Breast epithelium (tissue), 4 donors: ENCODE data around the gene CDKL1. TPM values are rescaled to one million over a fixed set of nuclear protein-coding genes. Genes with fewer than 3 reads are reported as not detected.

Source experiments
- DNase-seq, 2 donors: peaks; one replicate each; pipeline ENCODE4 v3.0.0-alpha.2; 2019; ENCODE audit warnings: low spot score in 2 of 2
- H3K27ac ChIP-seq, 2 donors: fragments of 200-600 bp; sonication (generic) in 1 of 2; one replicate each; pipeline ENCODE4 v1.5.1; 2016 to 2019; ENCODE audit warnings: mild to moderate bottlenecking in 1 of 2
- H3K27me3 ChIP-seq, 2 donors: fragments of 200-600 bp; sonication (generic) in 1 of 2; one replicate each; pipeline versions ENCODE4 v1.5.1 to v1.6.0; 2017 to 2019; ENCODE audit warnings: control low read depth in 1 of 2, mild to moderate bottlenecking in 1 of 2
- H3K36me3 ChIP-seq: fragments of 200-600 bp; one replicate; pipeline ENCODE4 v1.5.1; 2019
- H3K4me1 ChIP-seq, 2 donors: fragments of 200-600 bp; sonication (generic); one replicate each; pipeline ENCODE4 v1.5.1; 2016 to 2019; ENCODE audit warnings: control low read depth in 1 of 2
- H3K4me3 ChIP-seq, 3 donors: fragments of 200-600 bp; sonication (generic); 1 replicate in 2 of 3; 2 replicates in 1 of 3; pipeline ENCODE4 v1.5.1; 2016 to 2019; ENCODE audit warnings: mild to moderate bottlenecking in 3 of 3, moderate library complexity in 2 of 3
- H3K9me3 ChIP-seq, 2 donors: fragments of 200-600 bp; sonication (generic) in 1 of 2; one replicate each; pipeline ENCODE4 v1.5.1; 2016 to 2019; ENCODE audit warnings: control low read depth in 1 of 2
- CTCF ChIP-seq, 3 donors: fragments of 450-650 bp; IDR thresholded peaks; one replicate each; pipeline ENCODE4 v1.5.1; 2016 to 2017; ENCODE audit warnings: antibody characterized with exemption in 3 of 3, mild to moderate bottlenecking in 3 of 3, moderate library complexity in 3 of 3
- POLR2A ChIP-seq: fragments of 450-650 bp; IDR thresholded peaks from one replicate; pipeline ENCODE4 v1.6.1; 2016; ENCODE audit warnings: antibody characterized with exemption, mild to moderate bottlenecking, moderate library complexity
- POLR2AphosphoS5 ChIP-seq, 3 donors: sonication (generic); formaldehyde crosslinking; IDR thresholded peaks; one replicate each; pipeline ENCODE4 v1.6.1; 2017; ENCODE audit warnings: antibody characterized with exemption in 3 of 3
- intact Hi-C: fragments of 100-400 bp; cut with DNase I; formaldehyde crosslinking; loops from one replicate; pipeline ENCODE4 v1.15.1; 2023; ENCODE audit warnings: low total_unique reads
- total RNA-seq, 3 donors: library from RNA; depleted of rRNA; stranded (reverse); fragments of >200 nt; gene quantifications; one replicate each; pipeline ENCODE4 v1.1.0, GENCODE V29; 2016

CDKL1 gene
- total RNA-seq, 3 donors from 2014 or later, result 9.2 to 23.4 (median 10.5) TPM

DNA sequence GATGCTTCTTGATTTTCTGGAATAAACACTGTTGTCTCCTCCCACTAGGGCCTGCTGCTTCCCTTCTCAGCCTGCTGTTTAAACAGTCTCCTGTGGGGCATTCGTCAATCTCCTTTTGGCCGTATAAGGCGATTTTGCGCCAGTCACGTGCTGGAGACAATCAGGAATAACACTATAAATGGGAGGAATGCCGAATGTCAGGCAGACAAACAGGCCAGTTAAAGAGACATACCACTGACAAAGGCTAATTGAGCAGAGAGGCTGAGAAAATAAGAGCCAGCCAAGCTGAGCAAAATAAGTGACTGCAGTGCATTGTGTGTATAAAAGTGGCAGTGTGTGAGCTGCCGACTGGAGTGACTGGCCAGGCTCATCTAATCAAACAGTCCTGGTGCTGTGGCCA, 61.3 kb downstream of the CDKL1 start:
- TF ChIP-seq CTCF (IDR thresholded peaks at IDR 0.05) (peak in 1 of 3 donors; percentile 15), POLR2A (no peak), POLR2AphosphoS5 (IDR thresholded peaks at IDR 0.05) (peak in 1 of 3 donors; percentile 46)
- peak overlapping the region; percentile 71 to 78 for H3K27ac ChIP-seq
- no peak overlapping the region for H3K4me3 ChIP-seq
- no peaks in the 10 kb centered on the region for H3K36me3 ChIP-seq
- DNase-seq, result peak in 1 of 2 donors; percentile 29
- no peaks in the 10 kb centered on the region for H3K9me3 ChIP-seq
- H3K4me1 ChIP-seq, result no peaks in the 10 kb centered on the region
- no peaks in the 10 kb centered on the region for H3K27me3 ChIP-seq
- intact Hi-C loops, result no loop called here

GRCh38 chr14:50334211-50334610, 62.5 kb downstream of the CDKL1 start:
- intact Hi-C loops, result no loop called here
- no peak for TF ChIP-seq POLR2A
- TF ChIP-seq CTCF (IDR thresholded peaks at IDR 0.05), result no peak
- TF ChIP-seq POLR2AphosphoS5 (IDR thresholded peaks at IDR 0.05), result no peak
- H3K27ac ChIP-seq, result peak overlapping the region in 1 of 2 donors; percentile 71

GRCh38 chr14:50333014-50333509, 63.6 kb downstream of the CDKL1 start:
- TF ChIP-seq CTCF (IDR thresholded peaks at IDR 0.05), result no peak
- no peak for TF ChIP-seq POLR2AphosphoS5 (IDR thresholded peaks at IDR 0.05)
- no peak for TF ChIP-seq POLR2A
- DNase-seq, result no peak
- Histone ChIP-seq H3K27ac (peak overlapping the region in 1 of 2 donors; percentile 21), H3K27me3 (no peaks in the 10 kb centered on the region), H3K4me3 (no peak overlapping the region), H3K4me1 (no peaks in the 10 kb centered on the region), H3K36me3 (no peaks in the 10 kb centered on the region), H3K9me3 (no peaks in the 10 kb centered on the region)
- intact Hi-C loops, result no loop called here

More at GRCh38 chr14:50334211-50334610, 62.5 kb downstream of the CDKL1 start:
- Histone ChIP-seq H3K27me3 (no peaks in the 10 kb centered on the region), H3K4me3 (no peak overlapping the region), H3K4me1 (no peaks in the 10 kb centered on the region), H3K9me3 (no peaks in the 10 kb centered on the region), H3K36me3 (no peaks in the 10 kb centered on the region)
- no peak for DNase-seq

GRCh38 chr14:50331596-50331995, 65.1 kb downstream of the CDKL1 start:
- H3K27ac ChIP-seq, result peak overlapping the region in 1 of 2 donors; percentile 21
- TF ChIP-seq POLR2A (no peak), POLR2AphosphoS5 (IDR thresholded peaks at IDR 0.05) (no peak), CTCF (IDR thresholded peaks at IDR 0.05) (no peak)
- H3K9me3 ChIP-seq, result no peaks in the 10 kb centered on the region
- H3K36me3 ChIP-seq, result no peaks in the 10 kb centered on the region
- no peaks in the 10 kb centered on the region for H3K4me1 ChIP-seq
- no peak for DNase-seq
- H3K4me3 ChIP-seq, result no peak overlapping the region
- intact Hi-C loops, result no loop called here
- no peaks in the 10 kb centered on the region for H3K27me3 ChIP-seq

DNA sequence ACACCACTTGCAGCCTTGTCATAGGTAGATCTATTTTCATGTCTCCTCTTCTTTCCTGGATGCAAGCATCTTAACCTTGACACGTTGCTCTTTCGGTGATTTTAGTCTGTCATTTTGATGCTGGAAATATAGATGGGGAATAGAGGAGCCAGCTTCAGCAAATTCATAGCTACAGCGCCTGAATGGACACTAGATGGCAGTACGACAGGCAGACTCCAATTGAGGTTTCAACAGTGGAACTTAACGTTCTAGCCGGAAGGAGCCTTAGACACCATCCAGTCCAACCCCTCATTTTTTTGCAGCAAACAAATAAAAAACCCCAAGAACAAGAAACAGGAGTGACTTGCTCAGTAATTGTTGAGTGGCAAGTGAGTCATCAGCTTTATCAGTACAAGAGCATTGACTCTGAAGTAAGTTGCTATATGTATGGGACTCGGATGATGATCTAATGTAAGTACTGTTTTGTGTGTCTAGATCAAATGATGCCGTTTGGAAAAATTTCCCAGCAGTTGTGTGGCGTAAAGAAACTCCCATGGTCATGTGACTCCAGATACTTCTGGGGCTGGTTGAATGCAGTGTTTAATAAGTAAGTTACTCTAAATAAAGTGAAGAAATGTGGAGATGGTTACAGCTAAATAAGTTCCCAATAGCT, 75.5 kb downstream of the CDKL1 start:
- DNase-seq, result peak in 1 of 2 donors; percentile 46
- Histone ChIP-seq H3K27ac (peak overlapping the region; percentile 60 to 78), H3K36me3 (no peaks in the 10 kb centered on the region), H3K9me3 (no peaks in the 10 kb centered on the region), H3K4me1 (peaks cover 0 to 6% of the 10 kb centered on the region in 2 donors), H3K27me3 (no peaks in the 10 kb centered on the region), H3K4me3 (peak overlapping the region in 2 of 3 donors; percentile 10 to 51)
- intact Hi-C loops, result no loop called here
- TF ChIP-seq POLR2AphosphoS5 (IDR thresholded peaks at IDR 0.05) (peak in 2 of 3 donors; percentile 52 to 56), POLR2A (no peak), CTCF (IDR thresholded peaks at IDR 0.05) (peak; percentile 56 to 79 (median 72))
